PC-9 (cell line): ENCODE measurements around the gene THADA. TPM values are rescaled to one million over a fixed set of nuclear protein-coding genes. Genes with fewer than 3 reads are reported as not detected.

Experiments used
- BruUV-seq: library from RNA; stranded (reverse); fragments of 400-500 nt; replicated peaks from 2 replicates; lab custom pipeline; 2021; lab: Mats Ljungman, UMichigan
- CTCF ChIA-PET: fragments of 300-600 bp; sonication (Branson Sonifier 250); formaldehyde crosslinking; loops from one replicate; lab custom pipeline; 2022; ENCODE audit warnings: antibody characterized with exemption; lab: Charles Lee
- POLR2A ChIA-PET: fragments of 300-600 bp; sonication (Branson Sonifier 250); formaldehyde crosslinking; loops from one replicate; lab custom pipeline; 2022; ENCODE audit warnings: antibody characterized with exemption; ENCODE audit not compliant: unreplicated experiment; lab: Charles Lee
- DNase-seq, 2 experiments: peaks; one replicate each; pipeline versions ENCODE4 v3.0.0 to v3.0.0-alpha.2; 2015 to 2022; ENCODE audit warnings: mixed read lengths in 1 of 2
- H2AFZ ChIP-seq: fragments of 200-600 bp; sonication (generic); 2 replicates; pipeline ENCODE4 v1.8.1; 2017; ENCODE audit warnings: antibody characterized with exemption
- H3F3A ChIP-seq: fragments of 200-600 bp; sonication (generic); 2 replicates; pipeline ENCODE4 v1.8.1; 2017; ENCODE audit warnings: antibody characterized with exemption, mild to moderate bottlenecking, low read depth; ENCODE audit not compliant: insufficient read depth
- H3K27ac ChIP-seq: fragments of 200-600 bp; sonication (generic); 2 replicates; pipeline ENCODE4 v1.6.1; 2016; ENCODE audit warnings: mixed run types
- H3K27me3 ChIP-seq: fragments of 200-600 bp; sonication (generic); 2 replicates; pipeline ENCODE4 v1.6.1; 2016; ENCODE audit warnings: low read depth, mixed run types; ENCODE audit not compliant: insufficient read depth
- H3K36me3 ChIP-seq: fragments of 200-600 bp; sonication (generic); 2 replicates; pipeline ENCODE4 v1.6.1; 2016; ENCODE audit warnings: low read depth, mixed run types
- H3K4me1 ChIP-seq: fragments of 200-600 bp; sonication (generic); replicated peaks from 2 replicates; pipeline ENCODE4 v1.6.1; 2016; ENCODE audit warnings: mixed run types; ENCODE audit not compliant: insufficient read depth
- H3K4me2 ChIP-seq: fragments of 200-600 bp; sonication (generic); 2 replicates; pipeline ENCODE4 v1.6.1; 2017; ENCODE audit warnings: mixed run types
- H3K4me3 ChIP-seq: fragments of 200-600 bp; sonication (generic); 2 replicates; pipeline ENCODE4 v1.6.1; 2016; ENCODE audit warnings: mixed run types
- H3K79me2 ChIP-seq: fragments of 200-600 bp; sonication (generic); 2 replicates; pipeline ENCODE4 v1.6.1; 2017; ENCODE audit warnings: low read depth, mixed run types
- H3K9me2 ChIP-seq: fragments of 200-600 bp; sonication (generic); 2 replicates; pipeline ENCODE4 v1.8.1; 2017; ENCODE audit warnings: mild to moderate bottlenecking; ENCODE audit not compliant: insufficient read depth
- H3K9me3 ChIP-seq: fragments of 200-600 bp; sonication (generic); 2 replicates; pipeline ENCODE4 v1.8.1; 2016; ENCODE audit warnings: low read depth; ENCODE audit not compliant: insufficient read depth
- H4K20me1 ChIP-seq: fragments of 200-600 bp; sonication (generic); 2 replicates; pipeline ENCODE4 v1.8.1; 2017; ENCODE audit not compliant: insufficient read depth
- EZH2 ChIP-seq: fragments of 200-600 bp; sonication (generic); IDR thresholded peaks from 2 replicates; pipeline ENCODE4 v1.8.0; 2017; ENCODE audit warnings: antibody characterized with exemption, low read depth
- intact Hi-C: fragments of 100-400 bp; cut with micrococcal nuclease; formaldehyde crosslinking; loops from one replicate; pipeline ENCODE4 v1.10.0; 2022; ENCODE audit not compliant: unreplicated experiment
- total RNA-seq: library from RNA; stranded (reverse); gene quantifications from 2 replicates; pipeline ENCODE4 v1.2.3, GENCODE V29; 2021
- TF ChIP-seq, protein P1 (sequence below): fragments of 200-600 bp; sonication (generic); conservative IDR thresholded peaks from 2 replicates; pipeline ENCODE4 v1.6.1; 2017; ENCODE audit warnings: mixed run types, antibody characterized with exemption, mild to moderate bottlenecking, moderate library complexity

THADA gene
- total RNA-seq, 1 experiment from 2014 or later = 28.1 TPM

DNA sequence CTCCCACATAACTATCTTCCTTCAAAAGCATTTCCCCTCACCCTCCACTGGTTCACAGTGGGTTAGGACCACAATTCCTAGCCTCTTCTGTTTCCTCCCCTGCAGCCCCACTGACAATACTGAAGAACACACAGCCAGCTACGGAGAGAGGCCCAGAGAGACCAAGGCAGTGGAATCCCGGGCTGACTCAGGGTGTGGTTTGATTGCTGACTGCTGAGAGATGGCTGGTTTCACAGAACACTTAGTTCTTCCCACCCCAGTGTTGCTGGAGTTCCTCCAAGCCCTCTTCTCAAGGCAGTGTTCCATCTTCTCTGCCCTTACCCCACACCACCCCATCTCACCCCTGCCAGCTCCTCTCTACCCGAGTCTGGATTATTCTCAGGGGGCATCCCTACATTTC is 326.1 kb downstream of the THADA start:
- H3K4me3 ChIP-seq = no peak overlapping the region
- H3K27me3 ChIP-seq = no peaks in the 10 kb centered on the region
- H3K36me3 ChIP-seq = no peaks in the 10 kb centered on the region
- no peak for DNase-seq
- H3K9me3 ChIP-seq = no peaks in the 10 kb centered on the region
- intact Hi-C loops = no loop called here
- no peaks in the 10 kb centered on the region for H3K9me2 ChIP-seq
- CTCF ChIA-PET = interaction anchor here (0.6 kb wide), 1 partner anchor 43 kb away, joined by 5 read pairs; no protein-coding TSS in a partner anchor
- no peak overlapping the region for H3K27ac ChIP-seq
- H3K4me2 ChIP-seq = no peak overlapping the region
- no peaks in the 10 kb centered on the region for H3K79me2 ChIP-seq
- no peaks in the 10 kb centered on the region for H3F3A ChIP-seq
- POLR2A ChIA-PET = interaction anchor here (0.5 kb wide), 1 partner anchor 43 kb away, joined by 4 read pairs; no protein-coding TSS in a partner anchor
- no TSS peak for BruUV-seq
- H4K20me1 ChIP-seq = no peaks in the 10 kb centered on the region
- TF ChIP-seq, protein P1, sequence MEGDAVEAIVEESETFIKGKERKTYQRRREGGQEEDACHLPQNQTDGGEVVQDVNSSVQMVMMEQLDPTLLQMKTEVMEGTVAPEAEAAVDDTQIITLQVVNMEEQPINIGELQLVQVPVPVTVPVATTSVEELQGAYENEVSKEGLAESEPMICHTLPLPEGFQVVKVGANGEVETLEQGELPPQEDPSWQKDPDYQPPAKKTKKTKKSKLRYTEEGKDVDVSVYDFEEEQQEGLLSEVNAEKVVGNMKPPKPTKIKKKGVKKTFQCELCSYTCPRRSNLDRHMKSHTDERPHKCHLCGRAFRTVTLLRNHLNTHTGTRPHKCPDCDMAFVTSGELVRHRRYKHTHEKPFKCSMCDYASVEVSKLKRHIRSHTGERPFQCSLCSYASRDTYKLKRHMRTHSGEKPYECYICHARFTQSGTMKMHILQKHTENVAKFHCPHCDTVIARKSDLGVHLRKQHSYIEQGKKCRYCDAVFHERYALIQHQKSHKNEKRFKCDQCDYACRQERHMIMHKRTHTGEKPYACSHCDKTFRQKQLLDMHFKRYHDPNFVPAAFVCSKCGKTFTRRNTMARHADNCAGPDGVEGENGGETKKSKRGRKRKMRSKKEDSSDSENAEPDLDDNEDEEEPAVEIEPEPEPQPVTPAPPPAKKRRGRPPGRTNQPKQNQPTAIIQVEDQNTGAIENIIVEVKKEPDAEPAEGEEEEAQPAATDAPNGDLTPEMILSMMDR = no peak
- TF ChIP-seq EZH2 = no peak
- H3K4me1 ChIP-seq = no peaks in the 10 kb centered on the region
- no peak overlapping the region for H2AFZ ChIP-seq

DNA sequence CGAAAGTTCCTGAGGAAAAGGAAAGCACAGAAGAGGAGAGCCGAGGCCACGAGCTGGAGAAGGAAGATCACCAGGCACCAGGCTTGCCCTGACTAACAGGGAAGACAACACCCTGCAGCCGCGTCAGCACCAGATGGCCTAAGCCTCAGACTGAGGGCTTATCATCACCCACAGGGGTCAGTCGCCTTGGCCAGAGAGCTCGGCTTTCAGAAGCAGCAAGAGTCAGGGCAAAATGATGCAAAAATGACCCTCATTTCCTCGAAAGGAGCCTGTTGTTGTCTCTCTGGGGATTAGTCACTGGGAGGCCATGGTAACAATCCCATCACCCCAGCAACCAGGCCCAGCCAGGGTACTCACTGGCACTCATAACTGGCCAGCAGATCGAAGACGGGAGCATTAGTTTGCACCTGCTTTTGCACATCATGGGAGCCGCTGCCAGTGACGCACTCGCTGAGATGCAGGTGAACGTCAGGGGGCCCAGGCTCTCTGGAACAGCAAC is 326.7 kb downstream of the THADA start:
- no peaks in the 10 kb centered on the region for H3K79me2 ChIP-seq
- H3F3A ChIP-seq = no peaks in the 10 kb centered on the region
- no peaks in the 10 kb centered on the region for H3K36me3 ChIP-seq
- H3K27me3 ChIP-seq = no peaks in the 10 kb centered on the region
- H3K9me3 ChIP-seq = no peaks in the 10 kb centered on the region
- no peak overlapping the region for H2AFZ ChIP-seq
- DNase-seq = peak; percentile 32 to 59
- H3K9me2 ChIP-seq = no peaks in the 10 kb centered on the region
- H4K20me1 ChIP-seq = no peaks in the 10 kb centered on the region
- H3K4me2 ChIP-seq = no peak overlapping the region
- BruUV-seq = no TSS peak
- ChIA-PET POLR2A (interaction anchor here (0.5 kb wide), 1 partner anchor 42 kb away, joined by 4 read pairs; no protein-coding TSS in a partner anchor), CTCF (interaction anchor here (0.6 kb wide), 1 partner anchor 44 kb away, joined by 5 read pairs; no protein-coding TSS in a partner anchor)
- intact Hi-C loops = no loop called here
- no peak overlapping the region for H3K27ac ChIP-seq
- TF ChIP-seq EZH2 = no peak
- TF ChIP-seq, protein P1 = no peak
- no peaks in the 10 kb centered on the region for H3K4me1 ChIP-seq
- no peak overlapping the region for H3K4me3 ChIP-seq

DNA sequence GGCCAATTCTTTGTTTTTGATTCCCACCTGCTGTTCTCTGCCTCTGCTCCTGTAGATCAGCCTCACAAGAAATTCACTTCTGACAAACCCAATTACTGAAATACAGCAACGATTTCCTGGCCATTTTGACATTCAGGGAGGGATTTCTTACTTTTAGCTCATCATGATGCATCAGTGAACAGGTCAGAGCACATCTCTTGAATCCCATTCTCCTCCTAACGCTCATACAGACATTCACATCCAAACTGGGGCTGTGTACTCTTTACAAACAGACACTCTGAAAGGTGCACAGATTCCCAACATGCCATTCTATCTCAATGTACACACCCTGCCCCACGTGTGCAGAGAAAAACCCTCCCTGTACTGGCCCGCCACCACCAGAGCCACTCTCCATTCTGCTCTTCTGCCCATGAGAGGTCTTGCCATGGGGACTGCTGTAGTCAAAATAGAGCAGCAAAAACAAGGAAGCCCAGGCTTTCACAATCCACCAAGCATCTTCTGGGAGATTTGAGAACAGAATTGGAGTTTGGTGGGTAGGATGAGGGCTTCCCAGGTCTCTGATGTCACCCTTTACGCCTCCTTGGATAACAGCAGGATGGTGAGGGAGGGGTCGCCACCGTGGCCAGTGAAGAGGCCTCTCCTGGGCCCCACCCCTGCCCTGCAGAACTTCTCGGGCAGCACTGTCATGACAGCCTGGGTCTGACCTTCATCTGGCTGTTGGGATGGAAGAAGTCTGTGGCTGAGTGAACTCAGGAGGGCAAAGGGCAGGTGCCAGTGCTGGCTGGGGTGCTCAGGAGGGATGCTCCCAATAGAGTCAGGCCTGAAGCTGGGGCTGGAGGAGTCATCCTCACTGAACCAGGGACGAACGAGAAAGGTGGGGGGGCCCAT is 327.5 kb downstream of the THADA start:
- Histone ChIP-seq H3K9me3 (no peaks in the 10 kb centered on the region), H3K27ac (no peak overlapping the region), H4K20me1 (no peaks in the 10 kb centered on the region), H2AFZ (no peak overlapping the region), H3K9me2 (no peaks in the 10 kb centered on the region), H3F3A (no peaks in the 10 kb centered on the region), H3K4me1 (0 out of 2 replicates have a peak, but pooled peaks cover 4% of the 10 kb centered on the region), H3K4me3 (no peak overlapping the region), H3K27me3 (no peaks in the 10 kb centered on the region), H3K79me2 (no peaks in the 10 kb centered on the region), H3K36me3 (no peaks in the 10 kb centered on the region), H3K4me2 (no peak overlapping the region)
- ChIA-PET CTCF (no interaction called here), POLR2A (interaction anchor here (0.6 kb wide), 1 partner anchor 93 kb away, joined by 3 read pairs; no protein-coding TSS in a partner anchor)
- TF ChIP-seq, protein P1 = no peak
- no peak for TF ChIP-seq EZH2
- no peak for DNase-seq
- intact Hi-C loops = no loop called here
- no TSS peak for BruUV-seq
